ENCODE measurements around the gene AOPEP.

The AOPEP gene

GRCh38 chr9:95026148-95026524, 299.6 kb downstream of the AOPEP start:
- Histone ChIP-seq H3K36me3 (ENCODE audit: control insufficient read depth, insufficient read depth, low read length) (peaks cover 2% of the 10 kb centered on the region; the same call in 1 of the 2 replicates), H3K27me3 (replicated peaks; ENCODE audit: control insufficient read depth, insufficient read depth, low read length) (no peaks in the 10 kb centered on the region), H3K4me3 (replicated peaks; ENCODE audit: low read depth, low read length) (no peak overlapping the region)
- no peak for TF ChIP-seq CTCF (IDR thresholded peaks at IDR 0.05; ENCODE audit: insufficient read depth, low read length, poor library complexity, severe bottlenecking)
- DNase-seq (ENCODE audit: extremely low read depth, insufficient read length) = no peak

GRCh38 chr9:95027914-95028852, 301.7 kb downstream of the AOPEP start:
- Histone ChIP-seq H3K36me3 (ENCODE audit: control insufficient read depth, insufficient read depth, low read length) (peaks cover 2% of the 10 kb centered on the region; the same call in 1 of the 2 replicates), H3K27me3 (replicated peaks; ENCODE audit: control insufficient read depth, insufficient read depth, low read length) (no peaks in the 10 kb centered on the region), H3K4me3 (replicated peaks; ENCODE audit: low read depth, low read length) (no peak overlapping the region)
- TF ChIP-seq CTCF (IDR thresholded peaks at IDR 0.05; ENCODE audit: insufficient read depth, low read length, poor library complexity, severe bottlenecking) = no peak
- no peak for DNase-seq (ENCODE audit: extremely low read depth, insufficient read length)

- DNase-seq (ENCODE audit: extremely low read depth, insufficient read length) = no peak
- Histone ChIP-seq H3K36me3 (ENCODE audit: control insufficient read depth, insufficient read depth, low read length) (peaks cover 2% of the 10 kb centered on the region; the same call in 1 of the 2 replicates), H3K4me3 (replicated peaks; ENCODE audit: low read depth, low read length) (no peak overlapping the region), H3K27me3 (replicated peaks; ENCODE audit: control insufficient read depth, insufficient read depth, low read length) (no peaks in the 10 kb centered on the region)
- no peak for TF ChIP-seq CTCF (IDR thresholded peaks at IDR 0.05; ENCODE audit: insufficient read depth, low read length, poor library complexity, severe bottlenecking)
Observed at GRCh38 chr9:95028853-95029219, 302.3 kb downstream of the AOPEP start.

GRCh38 chr9:95029288-95029687, 302.8 kb downstream of the AOPEP start:
- no peak for DNase-seq (ENCODE audit: extremely low read depth, insufficient read length)
- no peak for TF ChIP-seq CTCF (IDR thresholded peaks at IDR 0.05; ENCODE audit: insufficient read depth, low read length, poor library complexity, severe bottlenecking)
- Histone ChIP-seq H3K36me3 (ENCODE audit: control insufficient read depth, insufficient read depth, low read length) (peaks cover 2% of the 10 kb centered on the region; the same call in 1 of the 2 replicates), H3K27me3 (replicated peaks; ENCODE audit: control insufficient read depth, insufficient read depth, low read length) (no peaks in the 10 kb centered on the region), H3K4me3 (replicated peaks; ENCODE audit: low read depth, low read length) (no peak overlapping the region)

- H3K36me3 ChIP-seq (ENCODE audit: control insufficient read depth, insufficient read depth, low read length) = peaks cover 2% of the 10 kb centered on the region; the same call in 1 of the 2 replicates
- no peaks in the 10 kb centered on the region for H3K27me3 ChIP-seq (replicated peaks; ENCODE audit: control insufficient read depth, insufficient read depth, low read length)
- no peak overlapping the region for H3K4me3 ChIP-seq (replicated peaks; ENCODE audit: low read depth, low read length)
- TF ChIP-seq CTCF (IDR thresholded peaks at IDR 0.05; ENCODE audit: insufficient read depth, low read length, poor library complexity, severe bottlenecking) = no peak
- no peak for DNase-seq (ENCODE audit: extremely low read depth, insufficient read length)
Observed at GRCh38 chr9:95029720-95030119, 303.2 kb downstream of the AOPEP start.

Measured in GM06990 (cell line).